HFFc6 (cell line): ENCODE data around the gene PDS5B. TPM values are rescaled to one million over a fixed set of nuclear protein-coding genes. Genes with fewer than 3 reads are reported as not detected.

Experiments used
- DNase-seq: peaks from one replicate; pipeline ENCODE4 v3.0.0-alpha.2; 2018
- H3K27ac Mint-ChIP-seq: 2 replicates; pipeline ENCODE4 v1.8.0; 2020; ENCODE audit warnings: mild to moderate bottlenecking, mixed read lengths
- H3K27me3 Mint-ChIP-seq: 2 replicates; pipeline ENCODE4 v1.8.0; 2021; ENCODE audit warnings: mild to moderate bottlenecking, moderate library complexity, mixed read lengths; ENCODE audit not compliant: insufficient read depth
- H3K36me3 Mint-ChIP-seq: 2 replicates; pipeline ENCODE4 v1.8.0; 2021; ENCODE audit warnings: low read depth, mixed read lengths
- H3K4me1 Mint-ChIP-seq: 2 replicates; pipeline ENCODE4 v1.8.0; 2020; ENCODE audit warnings: low read depth, mixed read lengths
- H3K4me3 Mint-ChIP-seq: 2 replicates; pipeline ENCODE4 v1.8.0; 2020; ENCODE audit warnings: mild to moderate bottlenecking, moderate library complexity, mixed read lengths
- H3K9me3 Mint-ChIP-seq: 2 replicates; pipeline ENCODE4 v1.8.0; 2020; ENCODE audit warnings: mild to moderate bottlenecking, mixed read lengths
- CTCF ChIP-seq: fragments of 200-600 bp; sonication (generic); IDR thresholded peaks from 2 replicates; pipeline ENCODE4 v1.5.0; 2021; ENCODE audit warnings: antibody characterized with exemption, mild to moderate bottlenecking
- long read RNA-seq: library from polyadenylated mRNA; unstranded; transcript quantifications from one replicate; pipeline ENCODE4 v2.0.0, GENCODE V29; 2019
- total RNA-seq, 6 experiments: library from RNA; stranded (reverse); fragmentation: NEBNext Ultra II Directional; extraction: Animal tissue kit (Norgen Biotek cat#: 25700); gene quantifications; 2 replicates in 1 of 6; 3 replicates in 5 of 6; pipeline ENCODE4 v1.2.3, GENCODE V29; 2021

The PDS5B gene
- total RNA-seq: 10 to 100 TPM; 21.0 to 28.9 (median 24.6) TPM
- long read RNA-seq, partial matches to known transcripts: 12 of 14 reads
- long read RNA-seq, other reads (novel, unspliced or antisense): 2 of 14 reads

- peaks cover 8% of the 10 kb centered on the region for H3K27me3 Mint-ChIP-seq
- H3K4me3 Mint-ChIP-seq: peak within 1 kb of the TSS; percentile 95
- H3K9me3 Mint-ChIP-seq: no peaks in the 10 kb centered on the region
Observed at GRCh38 chr13:32586080-32586900, at the start of gene PDS5B. PDS5B (plus strand) TSS chr13:32586452; CDS start chr13:32648773, 62,321 bp downstream.

GRCh38 chr13:32537580-32538142 lies 48.6 kb upstream of the PDS5B start:
- Mint-ChIP-seq H3K36me3 (peaks cover 48% of the 10 kb centered on the region), H3K27ac (peak overlapping the region; percentile 99), H3K9me3 (peaks cover 10% of the 10 kb centered on the region), H3K27me3 (peaks cover 3% of the 10 kb centered on the region; the same call in 1 of the 2 replicates), H3K4me3 (peak overlapping the region; percentile 96), H3K4me1 (peaks cover 43% of the 10 kb centered on the region)
- no peak for DNase-seq
- TF ChIP-seq CTCF: no peak

More at GRCh38 chr13:32586080-32586900, at the start of gene PDS5B:
- no peaks in the 10 kb centered on the region for H3K36me3 Mint-ChIP-seq
- peaks cover 37% of the 10 kb centered on the region for H3K4me1 Mint-ChIP-seq
- peak within 1 kb of the TSS; percentile 91 for H3K27ac Mint-ChIP-seq
- TF ChIP-seq CTCF: peak; percentile 96
- DNase-seq: peak; percentile 91

- H3K4me3 Mint-ChIP-seq: peak overlapping the region; percentile 96
- H3K27ac Mint-ChIP-seq: peak overlapping the region; percentile 99
- peaks cover 48% of the 10 kb centered on the region for H3K36me3 Mint-ChIP-seq
- peak; percentile 34 for DNase-seq
- H3K9me3 Mint-ChIP-seq: peaks cover 10% of the 10 kb centered on the region
- H3K4me1 Mint-ChIP-seq: peaks cover 43% of the 10 kb centered on the region
- no peak for TF ChIP-seq CTCF
- peaks cover 3% of the 10 kb centered on the region; the same call in 1 of the 2 replicates for H3K27me3 Mint-ChIP-seq
Observed at GRCh38 chr13:32538143-32538620, 48.1 kb upstream of the PDS5B start.

- TF ChIP-seq CTCF: peak; percentile 68
- H3K27ac Mint-ChIP-seq: peak within 1 kb of the TSS; percentile 99
- peak; percentile 96 for DNase-seq
- peaks cover 3% of the 10 kb centered on the region; the same call in 1 of the 2 replicates for H3K27me3 Mint-ChIP-seq
- H3K4me1 Mint-ChIP-seq: peaks cover 39% of the 10 kb centered on the region
- peaks cover 48% of the 10 kb centered on the region for H3K36me3 Mint-ChIP-seq
- peaks cover 10% of the 10 kb centered on the region for H3K9me3 Mint-ChIP-seq
- peak within 1 kb of the TSS; percentile 96 for H3K4me3 Mint-ChIP-seq
Observed at GRCh38 chr13:32538621-32539246, 47.5 kb upstream of the PDS5B start, which contains the start of gene N4BP2L2. N4BP2L2 (minus strand) TSS chr13:32538795; CDS start chr13:32537027, 1,768 bp downstream.

- DNase-seq: no peak
- Mint-ChIP-seq H3K27me3 (peaks cover 3% of the 10 kb centered on the region; the same call in 1 of the 2 replicates), H3K9me3 (peaks cover 10% of the 10 kb centered on the region), H3K4me3 (no peak overlapping the region), H3K27ac (no peak overlapping the region), H3K4me1 (peaks cover 10% of the 10 kb centered on the region), H3K36me3 (peaks cover 20% of the 10 kb centered on the region)
- TF ChIP-seq CTCF: no peak
Observed at GRCh38 chr13:32542221-32542620, 44.0 kb upstream of the PDS5B start.
